ENCODE results near the gene GNB1. TPM values are rescaled to one million over a fixed set of nuclear protein-coding genes. Genes with fewer than 3 reads are reported as not detected.
A peak's percentile ranks its signal among the peaks of the same experiment; 100 is the strongest.

Gene GNB1
- total and polyA plus RNA-seq, 4 donors, result 114 to 338 (median 191) TPM

GRCh38 chr1:1853593-1854257 is 37.2 kb downstream of the GNB1 start:
- ATAC-seq (ENCODE audit: insufficient read depth, low FRiP score), result no peak

GRCh38 chr1:1852619-1853414 is 38.1 kb downstream of the GNB1 start:
- TF ChIP-seq, protein P1, sequence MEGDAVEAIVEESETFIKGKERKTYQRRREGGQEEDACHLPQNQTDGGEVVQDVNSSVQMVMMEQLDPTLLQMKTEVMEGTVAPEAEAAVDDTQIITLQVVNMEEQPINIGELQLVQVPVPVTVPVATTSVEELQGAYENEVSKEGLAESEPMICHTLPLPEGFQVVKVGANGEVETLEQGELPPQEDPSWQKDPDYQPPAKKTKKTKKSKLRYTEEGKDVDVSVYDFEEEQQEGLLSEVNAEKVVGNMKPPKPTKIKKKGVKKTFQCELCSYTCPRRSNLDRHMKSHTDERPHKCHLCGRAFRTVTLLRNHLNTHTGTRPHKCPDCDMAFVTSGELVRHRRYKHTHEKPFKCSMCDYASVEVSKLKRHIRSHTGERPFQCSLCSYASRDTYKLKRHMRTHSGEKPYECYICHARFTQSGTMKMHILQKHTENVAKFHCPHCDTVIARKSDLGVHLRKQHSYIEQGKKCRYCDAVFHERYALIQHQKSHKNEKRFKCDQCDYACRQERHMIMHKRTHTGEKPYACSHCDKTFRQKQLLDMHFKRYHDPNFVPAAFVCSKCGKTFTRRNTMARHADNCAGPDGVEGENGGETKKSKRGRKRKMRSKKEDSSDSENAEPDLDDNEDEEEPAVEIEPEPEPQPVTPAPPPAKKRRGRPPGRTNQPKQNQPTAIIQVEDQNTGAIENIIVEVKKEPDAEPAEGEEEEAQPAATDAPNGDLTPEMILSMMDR (IDR thresholded peaks at IDR 0.05; ENCODE audit: control extremely low read depth, extremely low read depth), result no peak
- no peak overlapping the region for H3K27ac ChIP-seq (ENCODE audit: low read depth in 1 of 2, low read length in 1 of 2)
- WGBS, 2 donors, result 75 to 88% methylated on average over 10 of the region's 10 CpGs
- ATAC-seq (ENCODE audit: insufficient read depth, low FRiP score) (no peak), DNase-seq (no peak)
- peaks cover 0 to 8% (median 4%) of the 10 kb centered on the region in 4 donors for H3K36me3 ChIP-seq (ENCODE audit: control insufficient read depth in 4 of 4, insufficient read depth in 4 of 4, low read length in 4 of 4)
- no peaks in the 10 kb centered on the region for H3K27me3 ChIP-seq (ENCODE audit: control insufficient read depth in 3 of 3, insufficient read depth in 3 of 3, low read length in 2 of 3)
- no peaks in the 10 kb centered on the region for H3K9me3 ChIP-seq (ENCODE audit: control insufficient read depth in 4 of 4, insufficient read depth in 3 of 4, low read length in 3 of 4)
- H3K9ac ChIP-seq (ENCODE audit: insufficient read depth in 1 of 2, low read length in 2 of 2), result no peak overlapping the region
- peaks cover under 1 to 17% (median 6%) of the 10 kb centered on the region in 5 donors for H3K4me1 ChIP-seq (ENCODE audit: control insufficient read depth in 5 of 5, insufficient read depth in 5 of 5, low read length in 5 of 5)
- no peak overlapping the region for H3K4me3 ChIP-seq

More at GRCh38 chr1:1853593-1854257, 37.2 kb downstream of the GNB1 start:
- peaks cover 3 to 21% (median 8%) of the 10 kb centered on the region in 5 donors for H3K4me1 ChIP-seq (ENCODE audit: control insufficient read depth in 5 of 5, insufficient read depth in 5 of 5, low read length in 5 of 5)
- H3K9me3 ChIP-seq (ENCODE audit: control insufficient read depth in 4 of 4, insufficient read depth in 3 of 4, low read length in 3 of 4), result no peaks in the 10 kb centered on the region
- TF ChIP-seq, protein P1 (IDR thresholded peaks at IDR 0.05; ENCODE audit: control extremely low read depth, extremely low read depth), result no peak
- no peaks in the 10 kb centered on the region for H3K27me3 ChIP-seq (ENCODE audit: control insufficient read depth in 3 of 3, insufficient read depth in 3 of 3, low read length in 2 of 3)
- WGBS, 2 donors, result 65 to 80% methylated on average over 7 of the region's 7 CpGs
- H3K9ac ChIP-seq (ENCODE audit: insufficient read depth in 1 of 2, low read length in 2 of 2), result no peak overlapping the region
- H3K27ac ChIP-seq (ENCODE audit: low read depth in 1 of 2, low read length in 1 of 2), result no peak overlapping the region
- H3K36me3 ChIP-seq (ENCODE audit: control insufficient read depth in 4 of 4, insufficient read depth in 4 of 4, low read length in 4 of 4), result peaks cover 0 to 8% (median 3%) of the 10 kb centered on the region in 4 donors
- DNase-seq, result no peak
- H3K4me3 ChIP-seq, result no peak overlapping the region

DNA sequence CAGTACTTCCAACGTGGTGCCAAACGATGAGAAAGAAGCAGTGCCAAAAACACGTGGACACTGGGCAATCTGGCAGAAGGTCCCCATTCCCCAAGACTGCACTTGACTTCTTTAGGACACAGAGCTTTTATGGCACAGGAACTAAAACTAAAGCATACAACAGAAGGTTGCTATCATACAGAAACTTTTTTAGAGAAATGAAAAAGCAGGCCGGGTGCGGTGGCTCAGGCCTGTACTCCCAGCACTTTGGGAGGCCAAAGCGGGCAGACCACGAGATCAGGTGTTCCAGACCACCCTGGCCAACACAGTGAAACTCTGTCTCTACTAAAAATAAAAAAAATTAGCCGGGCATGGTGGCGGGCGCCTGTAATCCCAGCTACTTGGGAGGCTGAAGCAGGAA is 43.0 kb downstream of the GNB1 start:
- peaks cover 0 to 6% (median 5%) of the 10 kb centered on the region in 4 donors for H3K36me3 ChIP-seq (ENCODE audit: control insufficient read depth in 4 of 4, insufficient read depth in 4 of 4, low read length in 4 of 4)
- ATAC-seq (ENCODE audit: insufficient read depth, low FRiP score) (no peak), DNase-seq (no peak)
- peak overlapping the region in 1 of 2 donors; percentile 26 for H3K9ac ChIP-seq (ENCODE audit: insufficient read depth in 1 of 2, low read length in 2 of 2)
- no peaks in the 10 kb centered on the region for H3K27me3 ChIP-seq (ENCODE audit: control insufficient read depth in 3 of 3, insufficient read depth in 3 of 3, low read length in 2 of 3)
- H3K4me3 ChIP-seq, result no peak overlapping the region
- TF ChIP-seq, protein P1 (IDR thresholded peaks at IDR 0.05; ENCODE audit: control extremely low read depth, extremely low read depth), result no peak
- peaks cover 10 to 26% (median 13%) of the 10 kb centered on the region in 5 donors for H3K4me1 ChIP-seq (ENCODE audit: control insufficient read depth in 5 of 5, insufficient read depth in 5 of 5, low read length in 5 of 5)
- peak overlapping the region in 1 of 2 donors; percentile 30 for H3K27ac ChIP-seq (ENCODE audit: low read depth in 1 of 2, low read length in 1 of 2)
- WGBS, 2 donors, result 74 to 82% methylated on average over 10 of the region's 10 CpGs
- no peaks in the 10 kb centered on the region for H3K9me3 ChIP-seq (ENCODE audit: control insufficient read depth in 4 of 4, insufficient read depth in 3 of 4, low read length in 3 of 4)

All from lung (tissue), 12 donors.